Lower leg skin (tissue), 3 donors: ENCODE data around the gene PM20D2.

Experiments used
- POLR2A ChIP-seq, 2 donors: fragments of 450-650 bp; IDR thresholded peaks; one replicate each; pipeline ENCODE4 v1.6.1; 2016 to 2017; ENCODE audit warnings: antibody characterized with exemption in 2 of 2, mild to moderate bottlenecking in 1 of 2, moderate library complexity in 1 of 2
- TF ChIP-seq, protein P1 (sequence below), 3 donors: fragments of 450-650 bp; IDR thresholded peaks; one replicate each; pipeline ENCODE4 v1.5.1; 2016; ENCODE audit warnings: antibody characterized with exemption in 3 of 3, mild to moderate bottlenecking in 3 of 3, moderate library complexity in 2 of 3

- TF ChIP-seq, protein P1, sequence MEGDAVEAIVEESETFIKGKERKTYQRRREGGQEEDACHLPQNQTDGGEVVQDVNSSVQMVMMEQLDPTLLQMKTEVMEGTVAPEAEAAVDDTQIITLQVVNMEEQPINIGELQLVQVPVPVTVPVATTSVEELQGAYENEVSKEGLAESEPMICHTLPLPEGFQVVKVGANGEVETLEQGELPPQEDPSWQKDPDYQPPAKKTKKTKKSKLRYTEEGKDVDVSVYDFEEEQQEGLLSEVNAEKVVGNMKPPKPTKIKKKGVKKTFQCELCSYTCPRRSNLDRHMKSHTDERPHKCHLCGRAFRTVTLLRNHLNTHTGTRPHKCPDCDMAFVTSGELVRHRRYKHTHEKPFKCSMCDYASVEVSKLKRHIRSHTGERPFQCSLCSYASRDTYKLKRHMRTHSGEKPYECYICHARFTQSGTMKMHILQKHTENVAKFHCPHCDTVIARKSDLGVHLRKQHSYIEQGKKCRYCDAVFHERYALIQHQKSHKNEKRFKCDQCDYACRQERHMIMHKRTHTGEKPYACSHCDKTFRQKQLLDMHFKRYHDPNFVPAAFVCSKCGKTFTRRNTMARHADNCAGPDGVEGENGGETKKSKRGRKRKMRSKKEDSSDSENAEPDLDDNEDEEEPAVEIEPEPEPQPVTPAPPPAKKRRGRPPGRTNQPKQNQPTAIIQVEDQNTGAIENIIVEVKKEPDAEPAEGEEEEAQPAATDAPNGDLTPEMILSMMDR (IDR thresholded peaks at IDR 0.05) = no peak
- TF ChIP-seq POLR2A (IDR thresholded peaks at IDR 0.05) = no peak
These were observed 45.7 kb upstream of the PM20D2 start for GRCh38 chr6:89100114-89100513.
